NOMO-1 (cell line): Measurements from ENCODE around the gene PIP5K1A.

Experiments used
- DNase-seq, 2 experiments: peaks; one replicate each; lab custom pipeline; 2025; ENCODE audit not compliant: unreplicated experiment in 2 of 2; lab: John Stamatoyannopoulos, UW

Gene PIP5K1A

GRCh38 chr1:151287767-151288500 lies 89.6 kb downstream of the PIP5K1A start:
- no peak for DNase-seq

GRCh38 chr1:151288502-151288901 lies 90.2 kb downstream of the PIP5K1A start:
- DNase-seq = no peak

GRCh38 chr1:151289080-151289935 lies 91.0 kb downstream of the PIP5K1A start:
- DNase-seq = no peak

- DNase-seq = no peak
Observed at GRCh38 chr1:151289991-151290708, 91.8 kb downstream of the PIP5K1A start.

GRCh38 chr1:151290709-151291303 lies 92.5 kb downstream of the PIP5K1A start:
- DNase-seq = no peak

- no peak for DNase-seq
Observed at GRCh38 chr1:151292207-151293030, 94.1 kb downstream of the PIP5K1A start.

GRCh38 chr1:151293093-151293492 lies 94.7 kb downstream of the PIP5K1A start:
- no peak for DNase-seq

- DNase-seq = no peak
Observed at GRCh38 chr1:151294742-151295462, 96.5 kb downstream of the PIP5K1A start.
